ENCODE results near the gene EIF3CL. TPM values are rescaled to one million over a fixed set of nuclear protein-coding genes. Genes with fewer than 3 reads are reported as not detected.
"Not testable (repeated sequence)": the region's sequence is repeated elsewhere in the genome, so short reads cannot be mapped to it uniquely, and the experiment has no call there.

EIF3CL gene, protein sequence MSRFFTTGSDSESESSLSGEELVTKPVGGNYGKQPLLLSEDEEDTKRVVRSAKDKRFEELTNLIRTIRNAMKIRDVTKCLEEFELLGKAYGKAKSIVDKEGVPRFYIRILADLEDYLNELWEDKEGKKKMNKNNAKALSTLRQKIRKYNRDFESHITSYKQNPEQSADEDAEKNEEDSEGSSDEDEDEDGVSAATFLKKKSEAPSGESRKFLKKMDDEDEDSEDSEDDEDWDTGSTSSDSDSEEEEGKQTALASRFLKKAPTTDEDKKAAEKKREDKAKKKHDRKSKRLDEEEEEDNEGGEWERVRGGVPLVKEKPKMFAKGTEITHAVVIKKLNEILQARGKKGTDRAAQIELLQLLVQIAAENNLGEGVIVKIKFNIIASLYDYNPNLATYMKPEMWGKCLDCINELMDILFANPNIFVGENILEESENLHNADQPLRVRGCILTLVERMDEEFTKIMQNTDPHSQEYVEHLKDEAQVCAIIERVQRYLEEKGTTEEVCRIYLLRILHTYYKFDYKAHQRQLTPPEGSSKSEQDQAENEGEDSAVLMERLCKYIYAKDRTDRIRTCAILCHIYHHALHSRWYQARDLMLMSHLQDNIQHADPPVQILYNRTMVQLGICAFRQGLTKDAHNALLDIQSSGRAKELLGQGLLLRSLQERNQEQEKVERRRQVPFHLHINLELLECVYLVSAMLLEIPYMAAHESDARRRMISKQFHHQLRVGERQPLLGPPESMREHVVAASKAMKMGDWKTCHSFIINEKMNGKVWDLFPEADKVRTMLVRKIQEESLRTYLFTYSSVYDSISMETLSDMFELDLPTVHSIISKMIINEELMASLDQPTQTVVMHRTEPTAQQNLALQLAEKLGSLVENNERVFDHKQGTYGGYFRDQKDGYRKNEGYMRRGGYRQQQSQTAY
- total RNA-seq (2014; rRNA removed; shearing (Covaris generic)): 39.9 and 44.6 TPM in 2 replicates

DNA sequence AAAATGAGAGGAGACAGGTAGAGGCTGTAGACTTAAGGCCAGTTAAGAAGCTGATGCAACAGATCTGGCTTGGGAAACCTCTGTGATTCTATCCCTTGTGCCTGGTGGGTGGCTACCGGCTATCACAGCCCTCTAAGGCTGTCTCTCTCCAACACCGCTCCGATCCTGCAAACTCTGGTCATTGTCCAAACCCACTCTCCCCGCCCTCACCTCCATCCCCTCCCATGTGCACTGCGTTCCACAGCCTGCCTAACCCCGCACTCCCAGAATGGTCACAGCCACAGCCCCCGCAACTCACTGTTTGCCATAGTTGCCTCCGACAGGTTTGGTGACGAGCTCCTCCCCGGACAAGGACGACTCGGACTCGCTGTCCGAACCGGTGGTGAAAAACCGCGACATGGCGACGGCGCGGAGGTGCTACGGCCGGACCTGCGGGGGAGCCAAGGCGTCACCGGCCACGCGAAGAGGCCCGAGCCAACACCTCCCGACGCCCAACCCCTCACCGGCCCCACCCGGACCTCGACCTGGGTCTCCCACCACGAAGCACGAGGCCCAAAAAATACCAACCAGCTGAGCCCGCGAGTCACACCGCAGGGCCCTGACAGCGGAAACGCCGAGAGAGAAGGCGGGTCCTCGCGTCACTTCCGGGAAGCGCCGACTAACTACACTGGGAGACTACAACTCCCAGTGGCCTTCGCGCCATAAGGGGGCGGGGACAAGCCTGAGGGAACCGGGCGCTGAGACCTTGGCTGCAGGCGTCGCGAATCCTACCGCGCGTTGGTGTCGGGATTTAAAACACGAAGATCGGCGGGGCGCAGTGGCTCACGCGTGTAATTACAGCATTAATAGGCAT is at the start of gene EIF3CL:
EIF3CL (minus strand) TSS at position 622 of the 853 bp plus-strand sequence; CDS start at position 399, 223 bp downstream.
- not testable (repeated sequence) for H3K27ac ChIP-seq; H3K4me3 ChIP-seq; H3K4me1 ChIP-seq; H3K27me3 ChIP-seq; H3K36me3 ChIP-seq; DNase-seq; H3K9me3 ChIP-seq (replicated peaks)

DNA sequence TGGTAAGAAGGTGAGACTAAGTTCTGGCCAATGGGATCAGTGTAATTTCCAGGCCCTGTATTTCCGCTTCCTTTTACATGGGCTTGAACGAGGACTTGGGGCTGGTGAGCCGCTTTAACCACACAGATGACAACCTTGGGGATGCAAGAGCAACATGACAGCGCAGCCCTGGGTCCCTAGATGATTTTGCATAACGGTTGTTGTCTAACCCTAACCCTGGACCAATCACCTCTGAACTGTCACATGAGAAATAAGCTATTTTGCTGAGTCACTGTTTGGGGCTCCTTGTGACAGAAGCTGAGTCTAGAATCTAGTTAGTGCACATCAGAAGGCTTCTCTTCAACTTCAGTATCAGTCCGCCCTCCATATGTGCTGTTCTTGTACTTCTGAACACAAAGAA is 43.4 kb upstream of the EIF3CL start:
- not testable (repeated sequence) for H3K4me1 ChIP-seq; H3K27ac ChIP-seq; H3K36me3 ChIP-seq; H3K4me3 ChIP-seq; H3K27me3 ChIP-seq; DNase-seq; H3K9me3 ChIP-seq (replicated peaks)

DNA sequence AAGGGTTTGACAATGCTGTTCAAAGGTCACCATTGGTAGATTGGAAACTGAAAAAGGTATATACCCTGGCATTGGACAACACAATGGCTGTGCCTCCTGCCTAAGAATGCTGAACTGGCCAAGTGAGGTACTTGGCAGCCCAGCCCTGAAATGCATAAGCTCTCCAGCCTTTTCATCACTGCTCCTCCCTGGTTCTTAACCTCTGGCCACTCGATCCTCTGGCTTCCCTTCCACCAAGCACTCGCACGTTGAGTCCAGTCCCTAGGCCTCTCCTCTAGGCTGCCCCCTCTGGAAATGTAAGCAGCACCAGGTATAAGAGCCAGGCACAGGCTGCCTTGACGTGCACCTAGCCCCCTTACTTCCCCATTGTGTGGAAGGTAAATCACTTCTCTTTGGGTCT is 42.7 kb upstream of the EIF3CL start:
- not testable (repeated sequence) for DNase-seq; H3K4me1 ChIP-seq; H3K27me3 ChIP-seq; H3K36me3 ChIP-seq; H3K27ac ChIP-seq; H3K4me3 ChIP-seq; H3K9me3 ChIP-seq (replicated peaks)

DNA sequence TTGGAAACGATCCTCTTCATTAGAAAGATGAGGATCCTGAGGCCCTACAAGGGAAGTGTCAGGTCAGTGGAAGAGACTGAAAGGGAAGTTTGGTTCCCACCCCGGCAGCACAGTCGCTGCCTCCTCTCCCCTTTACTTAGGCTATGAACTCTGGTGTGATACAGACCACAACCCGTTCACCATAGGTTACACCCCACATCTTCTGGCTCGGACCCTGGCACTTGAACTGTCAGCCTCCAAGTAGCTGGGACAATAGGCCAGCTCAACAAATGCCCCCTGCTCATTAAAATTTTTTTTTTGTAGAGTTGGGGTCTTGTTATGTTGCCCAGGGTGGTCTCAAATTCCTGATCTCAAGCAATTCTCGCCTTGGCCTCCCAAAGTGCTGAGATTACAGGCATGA is 40.3 kb upstream of the EIF3CL start:
- not testable (repeated sequence) for DNase-seq; H3K27ac ChIP-seq; H3K4me3 ChIP-seq; H3K27me3 ChIP-seq; H3K36me3 ChIP-seq; H3K9me3 ChIP-seq (replicated peaks); H3K4me1 ChIP-seq

DNA sequence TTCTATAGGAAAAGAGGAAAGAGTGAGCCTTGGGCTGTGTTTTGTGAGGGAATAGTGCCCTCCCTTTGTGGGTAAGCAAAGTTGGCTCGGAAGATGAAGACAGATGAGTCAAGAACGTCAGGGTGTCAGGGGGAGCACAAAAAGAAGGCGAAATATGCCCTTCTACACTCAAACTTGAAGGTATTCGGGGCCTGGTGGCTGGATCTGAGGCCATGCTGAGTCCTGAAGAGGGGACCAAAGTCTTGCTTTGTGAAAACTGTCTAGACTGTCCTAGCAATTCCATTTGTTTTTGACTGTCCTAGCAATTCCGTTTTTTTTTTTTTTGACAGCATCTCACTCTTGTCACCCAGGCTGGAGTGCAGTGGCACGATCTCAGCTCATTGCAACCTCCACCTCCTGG is 35.3 kb upstream of the EIF3CL start:
- not testable (repeated sequence) for DNase-seq, H3K27ac ChIP-seq

DNA sequence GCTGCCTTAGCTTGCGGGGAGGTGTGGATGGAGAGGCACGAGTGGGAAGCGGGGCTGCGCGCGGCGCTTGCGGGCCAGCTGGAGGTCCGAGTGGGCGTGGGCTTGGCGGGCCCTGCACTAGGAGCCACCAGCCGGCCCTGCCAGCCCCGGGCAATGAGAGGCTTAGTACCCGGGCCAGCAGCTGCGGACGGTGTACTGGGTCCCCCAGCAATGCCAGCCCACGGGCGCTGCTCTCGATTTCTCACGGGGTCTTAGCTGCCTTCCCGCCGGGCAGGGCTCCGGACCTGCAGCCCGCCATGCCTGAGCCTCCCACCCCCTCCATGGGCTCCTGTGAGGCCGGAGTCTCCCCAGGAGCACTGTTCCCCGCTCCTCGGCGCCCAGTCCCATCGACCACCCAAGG is 31.7 kb upstream of the EIF3CL start:
- not testable (repeated sequence) for H3K27me3 ChIP-seq

More for the DNA sequence above, 35.3 kb upstream of the EIF3CL start:
- H3K4me3 ChIP-seq; H3K27me3 ChIP-seq; H3K36me3 ChIP-seq; H3K4me1 ChIP-seq; H3K9me3 ChIP-seq (replicated peaks): not testable (repeated sequence)

DNA sequence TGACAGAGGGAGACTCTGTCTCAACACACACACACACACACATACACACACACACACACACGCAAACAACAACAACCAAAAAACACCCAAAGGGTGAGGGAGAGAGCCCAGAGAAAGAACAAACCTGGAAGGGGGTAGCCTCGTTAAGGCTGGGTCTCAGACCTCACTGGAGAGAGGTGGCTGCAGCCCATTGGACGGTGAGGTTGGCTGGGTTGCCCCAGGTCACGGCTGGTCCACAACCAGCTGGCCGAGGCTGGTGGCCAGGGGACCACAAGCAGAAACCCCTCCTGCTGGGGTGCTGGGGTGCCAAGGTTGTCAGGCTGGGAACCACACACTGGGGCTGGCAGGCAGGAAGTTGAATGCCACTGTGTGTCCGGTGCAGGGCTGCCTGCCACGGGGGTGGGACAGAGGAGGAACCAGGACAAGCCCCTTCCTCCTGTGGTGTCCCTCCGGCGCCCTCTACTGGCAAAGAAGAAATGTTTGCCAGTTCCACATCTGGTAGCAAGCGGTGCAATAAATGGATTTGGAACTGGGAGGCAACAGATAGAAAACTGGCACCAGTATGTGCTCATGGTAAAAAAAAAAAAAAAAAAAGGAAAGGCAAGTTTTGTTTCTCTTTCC is 22.5 kb upstream of the EIF3CL start:
- H3K9me3 ChIP-seq (replicated peaks); DNase-seq; H3K27me3 ChIP-seq; H3K27ac ChIP-seq; H3K4me3 ChIP-seq; H3K36me3 ChIP-seq; H3K4me1 ChIP-seq: not testable (repeated sequence)

More for the DNA sequence above, 31.7 kb upstream of the EIF3CL start:
- H3K36me3 ChIP-seq; H3K27ac ChIP-seq; H3K4me3 ChIP-seq; H3K4me1 ChIP-seq; DNase-seq; H3K9me3 ChIP-seq (replicated peaks): not testable (repeated sequence)

DNA sequence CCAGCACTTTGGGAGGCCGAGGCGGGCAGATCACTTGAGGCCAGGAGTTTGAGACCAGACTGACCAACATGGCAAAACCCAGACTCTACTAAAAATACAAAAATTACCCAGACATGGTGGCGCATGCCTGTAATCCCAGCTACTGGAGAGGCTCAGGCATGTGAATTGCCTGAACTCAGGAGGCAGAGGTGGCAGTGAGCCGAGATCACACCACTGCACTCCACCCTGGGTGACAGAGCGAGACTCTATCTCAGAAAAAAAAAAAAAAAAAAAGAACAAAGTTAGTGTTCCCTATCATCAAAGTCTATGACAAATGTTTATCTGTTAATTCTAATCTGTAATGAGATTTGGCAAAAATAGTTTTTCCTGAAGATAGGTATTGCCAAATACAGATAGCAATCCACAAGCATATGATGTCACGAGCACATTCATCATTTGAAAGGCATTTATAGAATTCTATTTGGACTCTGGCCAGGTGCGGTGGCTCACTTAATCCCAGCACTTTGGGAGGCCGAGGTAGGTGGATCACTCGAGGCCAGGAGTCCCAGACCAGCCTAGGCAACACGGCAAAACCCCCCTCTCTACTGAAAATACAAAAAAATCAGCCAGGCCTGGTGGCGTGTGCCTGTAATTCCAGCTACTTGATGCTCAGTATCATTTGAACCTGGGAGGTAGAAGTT is 17.6 kb upstream of the EIF3CL start:
- H3K27me3 ChIP-seq; H3K4me1 ChIP-seq; H3K36me3 ChIP-seq; H3K4me3 ChIP-seq; H3K9me3 ChIP-seq (replicated peaks); H3K27ac ChIP-seq; DNase-seq: not testable (repeated sequence)

DNA sequence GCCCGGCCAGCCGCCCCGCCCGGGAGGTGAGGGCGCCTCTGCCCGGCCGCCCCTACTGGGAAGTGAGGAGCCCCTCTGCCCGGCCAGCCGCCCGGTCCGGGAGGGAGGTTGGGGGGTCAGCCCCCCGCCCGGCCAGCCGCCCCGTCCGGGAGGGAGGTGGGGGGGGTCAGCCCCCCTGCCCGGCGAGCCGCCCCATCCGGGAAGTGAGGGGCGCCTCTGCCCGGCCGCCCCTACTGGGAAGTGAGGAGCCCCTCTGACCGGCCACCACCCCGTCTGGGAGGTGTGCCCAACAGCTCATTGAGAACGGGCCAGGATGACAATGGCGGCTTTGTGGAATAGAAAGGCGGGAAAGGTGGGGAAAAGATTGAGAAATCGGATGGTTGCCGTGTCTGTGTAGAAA is 13.4 kb upstream of the EIF3CL start:
- not testable (repeated sequence) for H3K9me3 ChIP-seq (replicated peaks); H3K27ac ChIP-seq; H3K27me3 ChIP-seq; DNase-seq; H3K4me3 ChIP-seq; H3K36me3 ChIP-seq; H3K4me1 ChIP-seq

DNA sequence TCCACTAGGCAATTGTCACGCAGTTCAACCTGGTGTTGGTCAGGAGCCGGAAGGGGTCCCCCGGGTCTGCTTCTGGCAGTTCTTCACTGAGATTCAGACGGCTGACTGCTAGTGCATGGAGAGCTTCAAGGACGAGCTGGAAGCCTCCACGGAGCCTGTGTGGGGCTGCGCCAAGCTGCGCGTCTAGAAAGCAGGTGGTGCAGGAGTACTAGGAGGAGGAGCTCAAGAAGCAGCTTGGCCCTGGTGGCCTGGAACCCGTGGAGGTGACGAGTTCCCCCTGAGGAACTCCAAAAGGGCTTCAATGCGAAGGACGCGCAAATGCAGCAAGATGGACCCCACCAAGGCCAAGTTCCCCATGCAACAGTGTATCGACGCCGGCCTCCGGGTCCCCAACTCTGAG is 10.9 kb upstream of the EIF3CL start:
- DNase-seq, H3K4me3 ChIP-seq, H3K27ac ChIP-seq: not testable (repeated sequence)

DNA sequence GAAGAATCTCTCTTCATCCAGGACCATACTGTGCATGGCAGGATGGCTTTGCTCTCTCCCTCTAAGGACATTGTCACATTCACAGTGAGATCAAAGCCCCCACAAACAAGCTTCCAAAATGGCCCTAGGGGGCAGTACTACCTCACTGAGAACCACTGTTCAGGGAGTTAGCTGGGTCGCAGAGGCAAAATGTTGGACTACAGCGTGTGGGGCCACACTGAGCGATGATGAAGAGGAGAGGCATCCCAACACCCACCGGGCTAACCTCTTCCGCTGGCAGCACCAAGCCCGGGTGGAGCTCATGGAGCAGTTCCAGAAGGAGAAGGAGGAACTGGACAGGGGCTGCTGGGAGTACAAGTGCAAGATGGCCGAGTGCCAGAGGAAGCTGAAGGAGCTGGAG is 9.9 kb upstream of the EIF3CL start:
- H3K9me3 ChIP-seq (replicated peaks); H3K4me3 ChIP-seq; H3K4me1 ChIP-seq; H3K27ac ChIP-seq; DNase-seq; H3K27me3 ChIP-seq; H3K36me3 ChIP-seq: not testable (repeated sequence)

More for the DNA sequence above, 10.9 kb upstream of the EIF3CL start:
- not testable (repeated sequence) for H3K9me3 ChIP-seq (replicated peaks); H3K27me3 ChIP-seq; H3K4me1 ChIP-seq; H3K36me3 ChIP-seq

DNA sequence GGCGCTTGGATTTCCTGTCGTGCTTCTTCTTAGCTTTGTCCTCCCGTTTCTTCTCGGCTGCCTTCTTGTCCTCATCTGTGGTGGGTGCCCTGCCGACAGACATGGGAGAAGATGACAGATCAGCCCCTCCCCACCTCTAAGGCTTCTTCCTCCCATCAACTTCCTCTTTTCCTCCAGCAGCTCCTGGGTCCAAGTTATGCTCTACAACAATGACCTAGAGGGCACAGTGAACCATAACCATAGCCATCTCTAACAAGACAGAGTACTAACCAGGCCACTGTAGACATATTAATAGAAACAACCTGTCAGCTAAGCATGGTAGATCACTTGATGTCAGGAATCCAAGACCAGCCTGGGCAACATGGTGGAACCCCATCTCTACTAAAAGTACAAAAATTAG is 11.6 kb downstream of the EIF3CL start:
- not testable (repeated sequence) for H3K27me3 ChIP-seq; H3K27ac ChIP-seq; H3K4me1 ChIP-seq; H3K9me3 ChIP-seq (replicated peaks); H3K36me3 ChIP-seq; DNase-seq; H3K4me3 ChIP-seq

DNA sequence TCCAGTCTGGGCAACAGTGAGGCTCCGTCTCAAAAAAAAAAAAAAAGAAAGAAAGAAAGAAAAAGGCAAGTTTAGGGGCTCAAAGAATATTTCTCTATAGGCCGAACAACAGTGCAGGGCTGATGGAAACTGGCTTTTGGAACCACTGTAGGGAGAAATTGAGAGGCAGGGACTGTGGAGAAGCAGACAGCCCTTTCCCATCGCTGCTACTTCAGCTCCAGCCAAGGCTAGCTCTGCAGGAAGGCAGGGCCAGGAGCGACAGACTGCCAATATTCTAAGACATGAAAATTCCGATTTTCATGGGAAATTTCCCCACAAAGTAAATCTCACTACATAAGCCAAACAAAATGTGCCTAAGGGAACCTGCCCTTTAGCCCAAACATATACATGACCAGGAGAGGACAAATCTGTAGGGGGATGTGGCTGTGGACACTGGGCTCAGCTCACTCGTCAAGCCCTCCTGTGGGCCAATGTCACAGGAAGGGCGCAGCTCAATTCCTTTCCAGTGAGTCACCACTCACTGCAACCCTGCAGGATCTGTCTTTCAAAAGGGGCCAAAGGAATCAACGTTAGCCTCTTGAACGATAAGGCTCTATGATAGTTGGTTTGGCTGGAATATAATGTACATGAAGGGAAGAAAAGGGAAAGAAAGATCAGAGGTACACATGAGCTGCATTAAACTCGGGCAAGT is 21.3 kb downstream of the EIF3CL start:
- H3K4me3 ChIP-seq; H3K4me1 ChIP-seq; H3K27ac ChIP-seq; H3K36me3 ChIP-seq; H3K27me3 ChIP-seq; DNase-seq; H3K9me3 ChIP-seq (replicated peaks): not testable (repeated sequence)

Measured in SJCRH30 (cell line).